Measurements from ENCODE around the gene ZNF469. TPM values are rescaled to one million over a fixed set of nuclear protein-coding genes. Genes with fewer than 3 reads are reported as not detected.

The ZNF469 gene
- total and polyA plus RNA-seq, 4 donors: 0.04 to 0.50 (median 0.36) TPM

DNA sequence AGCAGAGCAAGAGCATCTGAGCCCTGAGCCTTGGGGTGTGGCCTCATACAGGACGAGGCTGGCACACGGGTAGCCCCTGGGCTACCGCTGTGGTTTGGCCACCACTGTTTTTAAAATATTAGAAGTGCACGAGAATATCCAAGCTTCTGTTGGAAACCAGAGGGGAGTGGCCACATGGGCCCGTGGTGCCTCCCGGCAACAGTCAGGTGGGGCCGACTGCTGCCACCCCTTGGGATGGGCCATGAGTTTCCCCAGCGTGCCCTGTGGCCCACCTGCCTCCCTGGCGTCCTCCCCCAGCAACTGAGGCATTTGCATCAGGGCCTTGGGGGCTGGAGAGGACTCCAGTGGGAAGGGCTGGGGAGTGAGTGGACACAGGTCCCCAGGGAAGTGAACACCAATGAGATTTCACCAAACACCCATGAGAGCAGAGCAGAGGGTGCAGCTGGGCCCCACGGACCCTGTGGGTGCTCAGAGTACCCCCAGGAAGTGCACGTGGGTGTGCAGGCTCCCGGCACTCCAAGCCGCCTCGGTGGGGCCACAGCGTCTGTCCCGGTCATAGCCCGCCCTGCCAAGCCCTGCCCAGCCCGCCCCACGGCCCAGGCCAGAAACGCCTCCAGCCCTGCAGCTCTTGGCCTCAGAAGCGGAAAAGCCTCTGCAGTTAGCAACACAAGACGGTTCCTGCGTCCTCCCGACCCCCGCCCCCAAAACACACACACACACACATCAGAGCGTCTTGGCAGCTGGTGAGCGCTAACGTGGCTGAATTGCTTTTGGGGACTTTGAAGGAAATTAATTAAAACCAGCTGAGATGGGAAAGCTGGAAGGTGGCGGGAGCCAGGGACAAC, 22.7 kb downstream of the ZNF469 start:
- Histone ChIP-seq H3K4me1 (ENCODE audit: control insufficient read depth in 4 of 4, insufficient read depth in 4 of 4, low read length in 3 of 4) (no peaks in the 10 kb centered on the region), H3K4me3 (ENCODE audit: low read depth in 1 of 3, low read length in 3 of 3) (no peak overlapping the region), H3K9me3 (ENCODE audit: control insufficient read depth in 4 of 4, low read length in 3 of 4) (no peaks in the 10 kb centered on the region), H3K27ac (ENCODE audit: low read depth in 1 of 2, low read length in 2 of 2) (no peak overlapping the region), H3K27me3 (ENCODE audit: control insufficient read depth in 4 of 4, insufficient read depth in 4 of 4, low read length in 3 of 4) (no peaks in the 10 kb centered on the region), H3K9ac (ENCODE audit: low read depth in 1 of 2, low read length in 2 of 2) (no peak overlapping the region), H3K36me3 (ENCODE audit: control insufficient read depth in 4 of 4, insufficient read depth in 3 of 4, low read depth in 1 of 4, low read length in 3 of 4) (no peaks in the 10 kb centered on the region)
- 62% methylated on average over 29 of the region's 29 CpGs for WGBS
- TF ChIP-seq NR2F2 (IDR thresholded peaks at IDR 0.05): no peak
- DNase-seq (ENCODE audit: low spot score): no peak

- Histone ChIP-seq H3K36me3 (ENCODE audit: control insufficient read depth in 4 of 4, insufficient read depth in 3 of 4, low read depth in 1 of 4, low read length in 3 of 4) (no peaks in the 10 kb centered on the region), H3K9me3 (ENCODE audit: control insufficient read depth in 4 of 4, low read length in 3 of 4) (no peaks in the 10 kb centered on the region), H3K4me1 (ENCODE audit: control insufficient read depth in 4 of 4, insufficient read depth in 4 of 4, low read length in 3 of 4) (no peaks in the 10 kb centered on the region), H3K27me3 (ENCODE audit: control insufficient read depth in 4 of 4, insufficient read depth in 4 of 4, low read length in 3 of 4) (no peaks in the 10 kb centered on the region), H3K9ac (ENCODE audit: low read depth in 1 of 2, low read length in 2 of 2) (no peak overlapping the region), H3K27ac (ENCODE audit: low read depth in 1 of 2, low read length in 2 of 2) (no peak overlapping the region), H3K4me3 (ENCODE audit: low read depth in 1 of 3, low read length in 3 of 3) (no peak overlapping the region)
- no peak for TF ChIP-seq SP1 (IDR thresholded peaks at IDR 0.05)
- TF ChIP-seq RAD21 (IDR thresholded peaks at IDR 0.05): no peak
- no peak for TF ChIP-seq HNF4G (IDR thresholded peaks at IDR 0.05)
- no peak for TF ChIP-seq TAF1 (conservative IDR thresholded peaks at IDR 0.05)
- no peak for TF ChIP-seq NR2F2 (IDR thresholded peaks at IDR 0.05)
- no peak for TF ChIP-seq FOXA1 (IDR thresholded peaks at IDR 0.05)
- TF ChIP-seq, protein P1, sequence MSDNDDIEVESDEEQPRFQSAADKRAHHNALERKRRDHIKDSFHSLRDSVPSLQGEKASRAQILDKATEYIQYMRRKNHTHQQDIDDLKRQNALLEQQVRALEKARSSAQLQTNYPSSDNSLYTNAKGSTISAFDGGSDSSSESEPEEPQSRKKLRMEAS (IDR thresholded peaks at IDR 0.05): no peak
- no peak for TF ChIP-seq HNF4A (conservative IDR thresholded peaks at IDR 0.05)
- no peak for TF ChIP-seq YY1 (IDR thresholded peaks at IDR 0.05)
- TF ChIP-seq CTCF (IDR thresholded peaks at IDR 0.05; ENCODE audit: low read depth, low read length, missing input control): no peak
- TF ChIP-seq ATF3 (IDR thresholded peaks at IDR 0.05): no peak
- no peak for TF ChIP-seq GABPA (IDR thresholded peaks at IDR 0.05 in 1 of 2, conservative IDR thresholded peaks at IDR 0.05 in 1 of 2)
- no peak for TF ChIP-seq RXRA (IDR thresholded peaks at IDR 0.05)
- TF ChIP-seq, protein P2, sequence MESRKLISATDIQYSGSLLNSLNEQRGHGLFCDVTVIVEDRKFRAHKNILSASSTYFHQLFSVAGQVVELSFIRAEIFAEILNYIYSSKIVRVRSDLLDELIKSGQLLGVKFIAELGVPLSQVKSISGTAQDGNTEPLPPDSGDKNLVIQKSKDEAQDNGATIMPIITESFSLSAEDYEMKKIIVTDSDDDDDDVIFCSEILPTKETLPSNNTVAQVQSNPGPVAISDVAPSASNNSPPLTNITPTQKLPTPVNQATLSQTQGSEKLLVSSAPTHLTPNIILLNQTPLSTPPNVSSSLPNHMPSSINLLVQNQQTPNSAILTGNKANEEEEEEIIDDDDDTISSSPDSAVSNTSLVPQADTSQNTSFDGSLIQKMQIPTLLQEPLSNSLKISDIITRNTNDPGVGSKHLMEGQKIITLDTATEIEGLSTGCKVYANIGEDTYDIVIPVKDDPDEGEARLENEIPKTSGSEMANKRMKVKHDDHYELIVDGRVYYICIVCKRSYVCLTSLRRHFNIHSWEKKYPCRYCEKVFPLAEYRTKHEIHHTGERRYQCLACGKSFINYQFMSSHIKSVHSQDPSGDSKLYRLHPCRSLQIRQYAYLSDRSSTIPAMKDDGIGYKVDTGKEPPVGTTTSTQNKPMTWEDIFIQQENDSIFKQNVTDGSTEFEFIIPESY (IDR thresholded peaks at IDR 0.05): no peak
- TF ChIP-seq FOXA2 (IDR thresholded peaks at IDR 0.05): no peak
- TF ChIP-seq EGR1 (IDR thresholded peaks at IDR 0.05; ENCODE audit: low read depth in 2 of 2): no peak
- TF ChIP-seq JUND (IDR thresholded peaks at IDR 0.05): no peak
- TF ChIP-seq, protein P3, sequence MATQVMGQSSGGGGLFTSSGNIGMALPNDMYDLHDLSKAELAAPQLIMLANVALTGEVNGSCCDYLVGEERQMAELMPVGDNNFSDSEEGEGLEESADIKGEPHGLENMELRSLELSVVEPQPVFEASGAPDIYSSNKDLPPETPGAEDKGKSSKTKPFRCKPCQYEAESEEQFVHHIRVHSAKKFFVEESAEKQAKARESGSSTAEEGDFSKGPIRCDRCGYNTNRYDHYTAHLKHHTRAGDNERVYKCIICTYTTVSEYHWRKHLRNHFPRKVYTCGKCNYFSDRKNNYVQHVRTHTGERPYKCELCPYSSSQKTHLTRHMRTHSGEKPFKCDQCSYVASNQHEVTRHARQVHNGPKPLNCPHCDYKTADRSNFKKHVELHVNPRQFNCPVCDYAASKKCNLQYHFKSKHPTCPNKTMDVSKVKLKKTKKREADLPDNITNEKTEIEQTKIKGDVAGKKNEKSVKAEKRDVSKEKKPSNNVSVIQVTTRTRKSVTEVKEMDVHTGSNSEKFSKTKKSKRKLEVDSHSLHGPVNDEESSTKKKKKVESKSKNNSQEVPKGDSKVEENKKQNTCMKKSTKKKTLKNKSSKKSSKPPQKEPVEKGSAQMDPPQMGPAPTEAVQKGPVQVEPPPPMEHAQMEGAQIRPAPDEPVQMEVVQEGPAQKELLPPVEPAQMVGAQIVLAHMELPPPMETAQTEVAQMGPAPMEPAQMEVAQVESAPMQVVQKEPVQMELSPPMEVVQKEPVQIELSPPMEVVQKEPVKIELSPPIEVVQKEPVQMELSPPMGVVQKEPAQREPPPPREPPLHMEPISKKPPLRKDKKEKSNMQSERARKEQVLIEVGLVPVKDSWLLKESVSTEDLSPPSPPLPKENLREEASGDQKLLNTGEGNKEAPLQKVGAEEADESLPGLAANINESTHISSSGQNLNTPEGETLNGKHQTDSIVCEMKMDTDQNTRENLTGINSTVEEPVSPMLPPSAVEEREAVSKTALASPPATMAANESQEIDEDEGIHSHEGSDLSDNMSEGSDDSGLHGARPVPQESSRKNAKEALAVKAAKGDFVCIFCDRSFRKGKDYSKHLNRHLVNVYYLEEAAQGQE (IDR thresholded peaks at IDR 0.05): no peak
- no peak for DNase-seq (ENCODE audit: low spot score)
- WGBS: 72% methylated on average over 39 of the region's 39 CpGs
Observed at GRCh38 chr16:88406096-88407041, 23.6 kb downstream of the ZNF469 start.
